H9 (cell line): Measurements from ENCODE around the gene CTNNAL1. TPM values are rescaled to one million over a fixed set of nuclear protein-coding genes. Genes with fewer than 3 reads are reported as not detected.

Experiments
- DNase-seq: peaks from one replicate; pipeline ENCODE4 v3.0.0-alpha.2; 2017
- H2AFZ ChIP-seq: one replicate; pipeline ENCODE4 v1.6.1; 2013; ENCODE audit warnings: mild to moderate bottlenecking, low read length, control low read depth, moderate library complexity
- H2AK5ac ChIP-seq: 2 replicates; pipeline ENCODE4 v1.6.1; 2013; ENCODE audit warnings: low read length, control low read depth, mixed read lengths; ENCODE audit not compliant: insufficient read length
- H2BK120ac ChIP-seq: one replicate; pipeline ENCODE4 v1.6.1; 2013; ENCODE audit warnings: low read depth, mild to moderate bottlenecking, low read length, control low read depth, inconsistent platforms; ENCODE audit not compliant: poor library complexity, severe bottlenecking
- H2BK12ac ChIP-seq: 2 replicates; pipeline ENCODE4 v1.6.1; 2013; ENCODE audit warnings: low read length, control low read depth, mixed read lengths, low read depth; ENCODE audit not compliant: insufficient read length
- H2BK15ac ChIP-seq: 2 replicates; pipeline ENCODE4 v1.6.1; 2013; ENCODE audit warnings: low read depth, low read length, control low read depth
- H2BK20ac ChIP-seq: one replicate; pipeline ENCODE4 v1.6.1; 2013; ENCODE audit warnings: low read depth, mild to moderate bottlenecking, low read length, control low read depth, inconsistent platforms; ENCODE audit not compliant: poor library complexity, severe bottlenecking
- H2BK5ac ChIP-seq: 2 replicates; pipeline ENCODE4 v1.6.1; 2013; ENCODE audit warnings: low read length, control low read depth, mixed read lengths; ENCODE audit not compliant: insufficient read length
- H3K14ac ChIP-seq: 2 replicates; pipeline ENCODE4 v1.6.1; 2013; ENCODE audit warnings: low read length, control low read depth; ENCODE audit not compliant: insufficient read depth
- H3K18ac ChIP-seq: 2 replicates; pipeline ENCODE4 v1.6.1; 2013; ENCODE audit warnings: low read depth, mild to moderate bottlenecking, mixed read lengths, low read length, control low read depth; ENCODE audit not compliant: insufficient read length
- H3K23ac ChIP-seq: 2 replicates; pipeline ENCODE4 v1.6.1; 2013; ENCODE audit warnings: low read length, control low read depth, mixed read lengths, low read depth; ENCODE audit not compliant: insufficient read length
- H3K23me2 ChIP-seq: 2 replicates; pipeline ENCODE4 v1.6.1; 2013; ENCODE audit warnings: low read depth, mild to moderate bottlenecking, mixed read lengths, low read length, control low read depth; ENCODE audit not compliant: insufficient read length, poor library complexity, severe bottlenecking
- H3K27ac ChIP-seq: 2 replicates; pipeline ENCODE4 v1.5.1; 2013; ENCODE audit warnings: low read length, control low read depth, mixed read lengths, low read depth; ENCODE audit not compliant: insufficient read length
- H3K27me3 ChIP-seq: 2 replicates; pipeline ENCODE4 v1.6.1; 2013; ENCODE audit warnings: low read length, control low read depth, inconsistent platforms; ENCODE audit not compliant: insufficient read depth
- H3K4ac ChIP-seq: 2 replicates; pipeline ENCODE4 v1.6.1; 2013; ENCODE audit warnings: low read depth, mild to moderate bottlenecking, control low read depth, inconsistent platforms, low read length, moderate library complexity
- H3K4me1 ChIP-seq: 2 replicates; pipeline ENCODE4 v1.6.1; 2013; ENCODE audit warnings: low read length, control low read depth, inconsistent platforms; ENCODE audit not compliant: insufficient read depth
- H3K4me2 ChIP-seq: 2 replicates; pipeline ENCODE4 v1.6.1; 2013; ENCODE audit warnings: low read length, control low read depth, mixed read lengths; ENCODE audit not compliant: insufficient read length, insufficient read depth
- H3K56ac ChIP-seq: 2 replicates; pipeline ENCODE4 v1.6.1; 2013; ENCODE audit warnings: low read depth, mild to moderate bottlenecking, mixed read lengths, low read length, control low read depth; ENCODE audit not compliant: insufficient read length
- H3K79me1 ChIP-seq: 2 replicates; pipeline ENCODE4 v1.6.1; 2013; ENCODE audit warnings: low read depth, mild to moderate bottlenecking, moderate library complexity, low read length, control low read depth, inconsistent platforms; ENCODE audit not compliant: insufficient read depth, poor library complexity, severe bottlenecking
- H3K79me2 ChIP-seq: 2 replicates; pipeline ENCODE4 v1.6.1; 2013; ENCODE audit warnings: low read length, control low read depth, inconsistent platforms; ENCODE audit not compliant: insufficient read depth
- H3K9ac ChIP-seq: 2 replicates; pipeline ENCODE4 v1.6.1; 2013; ENCODE audit warnings: low read length, control low read depth, mixed read lengths; ENCODE audit not compliant: insufficient read length; ENCODE audit errors: extremely low read depth
- H3K9me3 ChIP-seq: one replicate; pipeline ENCODE4 v1.6.1; 2013; ENCODE audit warnings: low read depth, low read length, inconsistent platforms; ENCODE audit not compliant: control insufficient read depth
- H3T11ph ChIP-seq: one replicate; pipeline ENCODE4 v1.6.1; 2013; ENCODE audit warnings: mild to moderate bottlenecking, low read length, control low read depth, inconsistent platforms
- H4K20me1 ChIP-seq: one replicate; pipeline ENCODE4 v1.6.1; 2013; ENCODE audit not compliant: control insufficient read depth, insufficient read length, insufficient read depth
- H4K5ac ChIP-seq: 2 replicates; pipeline ENCODE4 v1.6.1; 2013; ENCODE audit warnings: low read depth, mild to moderate bottlenecking, mixed read lengths, low read length, control low read depth; ENCODE audit not compliant: insufficient read length
- H4K8ac ChIP-seq: replicated peaks from 2 replicates; pipeline ENCODE4 v1.6.1; 2013; ENCODE audit warnings: low read length, control low read depth, mixed read lengths, low read depth; ENCODE audit not compliant: insufficient read length
- H4K91ac ChIP-seq: 2 replicates; pipeline ENCODE4 v1.6.1; 2013; ENCODE audit warnings: low read depth, mild to moderate bottlenecking, moderate library complexity, mixed read lengths, low read length, control low read depth; ENCODE audit not compliant: insufficient read length
- H3K27ac Mint-ChIP-seq, 3 experiments: 2 replicates in 2 of 3; 3 replicates in 1 of 3; pipeline ENCODE4 v1.8.0; 2020 to 2021; ENCODE audit warnings: mixed read lengths in 3 of 3, mild to moderate bottlenecking in 1 of 3, moderate library complexity in 1 of 3
- H3K27me3 Mint-ChIP-seq: 2 replicates; pipeline ENCODE4 v1.8.0; 2021; ENCODE audit warnings: low read depth, mild to moderate bottlenecking, moderate library complexity, mixed read lengths
- H3K36me3 Mint-ChIP-seq, 3 experiments: 2 replicates in 2 of 3; 3 replicates in 1 of 3; pipeline ENCODE4 v1.8.0; 2020 to 2021; ENCODE audit warnings: low read depth in 3 of 3, mixed read lengths in 3 of 3; ENCODE audit not compliant: insufficient read depth in 1 of 3
- H3K4me1 Mint-ChIP-seq, 2 experiments: 2 replicates each; pipeline ENCODE4 v1.8.0; 2020; ENCODE audit warnings: mixed read lengths in 2 of 2
- H3K4me3 Mint-ChIP-seq, 2 experiments: 2 replicates in 1 of 2; 3 replicates in 1 of 2; pipeline ENCODE4 v1.8.0; 2020 to 2021; ENCODE audit warnings: mild to moderate bottlenecking in 2 of 2, mixed read lengths in 2 of 2, moderate library complexity in 1 of 2
- H3K9me3 Mint-ChIP-seq, 2 experiments: 2 replicates in 1 of 2; 3 replicates in 1 of 2; pipeline ENCODE4 v1.8.0; 2020; ENCODE audit warnings: mild to moderate bottlenecking in 2 of 2, mixed read lengths in 2 of 2, moderate library complexity in 1 of 2
- WGBS: extraction: QIAGEN DNeasy Blood & Tissue Kit; methylation state at CpG from one replicate; pipeline ENCODE4 v1.1.7; 2013; ENCODE audit warnings: missing lambda C conversion rate, low lambda C conversion rate, mixed read lengths; ENCODE audit not compliant: insufficient read length; ENCODE audit errors: extremely low coverage; 5-methylcytosine and 5-hydroxymethylcytosine counted together
- total RNA-seq: library from RNA; stranded (reverse); gene quantifications from 2 replicates; pipeline ENCODE4 v1.2.1, GENCODE V29; 2021
- TF ChIP-seq, protein P1 (sequence below): fragments of 200-600 bp; sonication (generic); conservative IDR thresholded peaks from 3 replicates; pipeline ENCODE4 v1.8.0; 2021; ENCODE audit warnings: antibody characterized with exemption, mild to moderate bottlenecking

Gene CTNNAL1
- total RNA-seq, 1 experiment from 2014 or later, result 52.9 TPM

DNA sequence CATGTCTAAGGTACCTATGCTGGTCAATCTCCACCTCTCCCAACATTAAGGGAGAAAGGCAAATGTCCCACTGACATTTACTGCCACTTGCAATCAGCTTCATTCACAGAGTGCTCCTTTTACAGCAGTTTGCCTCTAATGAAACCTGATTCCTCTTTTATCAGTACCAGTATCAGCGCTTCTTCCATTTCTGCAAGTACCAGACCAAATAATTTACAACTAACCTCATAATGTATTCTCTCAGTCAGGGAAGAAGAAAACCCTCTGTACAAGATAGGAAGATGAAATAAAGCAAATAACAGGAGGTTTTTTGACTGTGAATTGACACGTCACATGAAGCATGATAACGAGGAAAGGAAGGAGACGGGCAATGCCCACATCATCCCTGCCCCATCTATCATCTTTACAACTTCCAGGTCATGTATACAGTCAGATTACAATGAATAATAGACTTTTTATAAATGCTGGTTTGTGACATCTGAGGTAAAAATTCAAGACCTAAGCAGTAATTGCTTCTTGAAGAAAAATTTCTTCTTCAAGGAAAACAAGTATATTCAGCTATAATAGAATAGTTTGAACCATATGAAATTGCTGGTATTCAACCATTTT, 57.2 kb downstream of the CTNNAL1 start:
- H4K91ac ChIP-seq, result no peak overlapping the region

More for the DNA sequence above, 57.2 kb downstream of the CTNNAL1 start:
- Histone ChIP-seq H2AK5ac (no peak overlapping the region), H3K14ac (no peak overlapping the region), H3K9me3 (no peaks in the 10 kb centered on the region), H3K9ac (no peak overlapping the region), H3K27me3 (no peaks in the 10 kb centered on the region), H3K18ac (no peak overlapping the region), H3K23me2 (no peaks in the 10 kb centered on the region), H4K20me1 (no peaks in the 10 kb centered on the region), H3T11ph (no peak overlapping the region), H3K27ac (no peak overlapping the region), H3K4me1 (no peaks in the 10 kb centered on the region), H3K79me1 (no peaks in the 10 kb centered on the region), H3K23ac (no peak overlapping the region), H2BK20ac (no peak overlapping the region), H2AFZ (no peak overlapping the region), H4K8ac (no peak overlapping the region), H3K4me2 (no peak overlapping the region), H4K5ac (no peak overlapping the region), H2BK15ac (no peak overlapping the region), H3K4ac (no peak overlapping the region), H2BK12ac (no peak overlapping the region), H3K79me2 (no peaks in the 10 kb centered on the region), H2BK5ac (no peak overlapping the region), H3K56ac (no peak overlapping the region), H2BK120ac (no peak overlapping the region)
- TF ChIP-seq, protein P1, sequence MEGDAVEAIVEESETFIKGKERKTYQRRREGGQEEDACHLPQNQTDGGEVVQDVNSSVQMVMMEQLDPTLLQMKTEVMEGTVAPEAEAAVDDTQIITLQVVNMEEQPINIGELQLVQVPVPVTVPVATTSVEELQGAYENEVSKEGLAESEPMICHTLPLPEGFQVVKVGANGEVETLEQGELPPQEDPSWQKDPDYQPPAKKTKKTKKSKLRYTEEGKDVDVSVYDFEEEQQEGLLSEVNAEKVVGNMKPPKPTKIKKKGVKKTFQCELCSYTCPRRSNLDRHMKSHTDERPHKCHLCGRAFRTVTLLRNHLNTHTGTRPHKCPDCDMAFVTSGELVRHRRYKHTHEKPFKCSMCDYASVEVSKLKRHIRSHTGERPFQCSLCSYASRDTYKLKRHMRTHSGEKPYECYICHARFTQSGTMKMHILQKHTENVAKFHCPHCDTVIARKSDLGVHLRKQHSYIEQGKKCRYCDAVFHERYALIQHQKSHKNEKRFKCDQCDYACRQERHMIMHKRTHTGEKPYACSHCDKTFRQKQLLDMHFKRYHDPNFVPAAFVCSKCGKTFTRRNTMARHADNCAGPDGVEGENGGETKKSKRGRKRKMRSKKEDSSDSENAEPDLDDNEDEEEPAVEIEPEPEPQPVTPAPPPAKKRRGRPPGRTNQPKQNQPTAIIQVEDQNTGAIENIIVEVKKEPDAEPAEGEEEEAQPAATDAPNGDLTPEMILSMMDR, result no peak
- Mint-ChIP-seq H3K9me3 (no peaks in the 10 kb centered on the region), H3K4me3 (no peak overlapping the region), H3K4me1 (no peaks in the 10 kb centered on the region), H3K27ac (no peak overlapping the region), H3K27me3 (no peaks in the 10 kb centered on the region), H3K36me3 (peaks cover 2 to 8% (median 8%) of the 10 kb centered on the region in 3 experiments)
- WGBS, result no CpG with 5 or more reads among the region's 4 CpGs
- DNase-seq, result no peak
